Thyroid gland (tissue), 4 donors: ENCODE measurements around the gene ZC3H15. TPM values are rescaled to one million over a fixed set of nuclear protein-coding genes. Genes with fewer than 3 reads are reported as not detected.

Experiments used
- DNase-seq, 2 donors: peaks; one replicate each; pipeline ENCODE4 v3.0.0-alpha.2; 2019
- H3K27ac ChIP-seq, 3 donors: fragments of 200-600 bp; sonication (generic); 1 replicate in 2 of 3; 2 replicates in 1 of 3; pipeline ENCODE4 v1.5.1; 2016 to 2019; ENCODE audit warnings: mild to moderate bottlenecking in 1 of 3, moderate library complexity in 1 of 3
- H3K27me3 ChIP-seq: fragments of 200-600 bp; sonication (generic); one replicate; pipeline ENCODE4 v1.5.1; 2019
- H3K36me3 ChIP-seq, 2 donors: fragments of 200-600 bp; sonication (generic); one replicate each; pipeline ENCODE4 v1.5.1; 2016 to 2019
- H3K4me1 ChIP-seq, 2 donors: fragments of 200-600 bp; sonication (generic); one replicate each; pipeline ENCODE4 v1.5.1; 2017 to 2019
- H3K4me3 ChIP-seq, 3 donors: fragments of 200-600 bp; sonication (generic); replicated peaks in 1 of 3; 1 replicate in 2 of 3; 2 replicates in 1 of 3; pipeline ENCODE4 v1.5.1; 2016; ENCODE audit warnings: mild to moderate bottlenecking in 1 of 3
- H3K9me3 ChIP-seq: fragments of 200-600 bp; sonication (generic); one replicate; pipeline ENCODE4 v1.5.1; 2017
- POLR2A ChIP-seq, 2 donors: fragments of 450-650 bp; IDR thresholded peaks; one replicate each; pipeline ENCODE4 v1.6.1; 2017; ENCODE audit warnings: antibody characterized with exemption in 2 of 2, mild to moderate bottlenecking in 2 of 2, moderate library complexity in 1 of 2
- WGBS, 2 donors: methylation state at CpG; one replicate each; pipeline ENCODE4 v1.1.5; 2017; 5-methylcytosine and 5-hydroxymethylcytosine counted together
- intact Hi-C: fragments of 100-400 bp; cut with DNase I; formaldehyde crosslinking; loops from one replicate; pipeline ENCODE4 v1.15.1; 2023
- total RNA-seq, 4 donors: library from RNA; depleted of rRNA; stranded (reverse); fragments of >200 nt; gene quantifications; one replicate each; pipeline ENCODE4 v1.2.3, GENCODE V29; 2016
- TF ChIP-seq, protein P1 (sequence below), 6 experiments: fragments of 200-600 bp in 3 of 6; fragments of 450-650 bp in 3 of 6; sonication (generic) in 3 of 6; IDR thresholded peaks; one replicate each; pipeline ENCODE4 v1.5.1; 2016 to 2019; ENCODE audit warnings: antibody characterized with exemption in 6 of 6, mild to moderate bottlenecking in 2 of 6, inconsistent platforms in 1 of 6, moderate library complexity in 1 of 6

ZC3H15 gene
- total RNA-seq, 4 donors from 2014 or later: 56.1 to 74.8 (median 67.5) TPM

DNA sequence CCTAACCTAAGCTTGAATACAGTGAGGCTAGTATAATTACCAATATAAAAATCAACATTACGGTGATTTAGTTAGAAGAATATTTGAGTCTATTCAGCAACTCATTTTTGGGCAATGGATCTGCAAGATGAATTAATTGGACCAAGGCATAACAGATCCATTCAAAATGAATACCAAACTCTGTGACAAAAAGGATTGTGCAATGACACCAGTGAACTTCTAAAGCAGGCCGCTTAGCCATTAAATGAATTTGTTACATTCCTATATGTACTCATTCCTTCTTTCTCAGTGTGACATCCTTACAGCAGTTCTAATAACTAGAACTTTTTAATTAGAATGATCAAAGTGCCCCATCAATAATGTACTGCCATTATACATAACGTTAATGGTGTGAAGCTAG is 44.3 kb downstream of the ZC3H15 start:
- WGBS, 2 donors: 92 to 95% methylated on average over 3 of the region's 3 CpGs
- no peaks in the 10 kb centered on the region for H3K9me3 ChIP-seq
- no peaks in the 10 kb centered on the region for H3K27me3 ChIP-seq
- peaks cover 0 to 4% of the 10 kb centered on the region in 2 donors for H3K4me1 ChIP-seq
- no peak for TF ChIP-seq POLR2A (IDR thresholded peaks at IDR 0.05)
- TF ChIP-seq, protein P1, sequence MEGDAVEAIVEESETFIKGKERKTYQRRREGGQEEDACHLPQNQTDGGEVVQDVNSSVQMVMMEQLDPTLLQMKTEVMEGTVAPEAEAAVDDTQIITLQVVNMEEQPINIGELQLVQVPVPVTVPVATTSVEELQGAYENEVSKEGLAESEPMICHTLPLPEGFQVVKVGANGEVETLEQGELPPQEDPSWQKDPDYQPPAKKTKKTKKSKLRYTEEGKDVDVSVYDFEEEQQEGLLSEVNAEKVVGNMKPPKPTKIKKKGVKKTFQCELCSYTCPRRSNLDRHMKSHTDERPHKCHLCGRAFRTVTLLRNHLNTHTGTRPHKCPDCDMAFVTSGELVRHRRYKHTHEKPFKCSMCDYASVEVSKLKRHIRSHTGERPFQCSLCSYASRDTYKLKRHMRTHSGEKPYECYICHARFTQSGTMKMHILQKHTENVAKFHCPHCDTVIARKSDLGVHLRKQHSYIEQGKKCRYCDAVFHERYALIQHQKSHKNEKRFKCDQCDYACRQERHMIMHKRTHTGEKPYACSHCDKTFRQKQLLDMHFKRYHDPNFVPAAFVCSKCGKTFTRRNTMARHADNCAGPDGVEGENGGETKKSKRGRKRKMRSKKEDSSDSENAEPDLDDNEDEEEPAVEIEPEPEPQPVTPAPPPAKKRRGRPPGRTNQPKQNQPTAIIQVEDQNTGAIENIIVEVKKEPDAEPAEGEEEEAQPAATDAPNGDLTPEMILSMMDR (IDR thresholded peaks at IDR 0.05): no peak
- H3K36me3 ChIP-seq: no peaks in the 10 kb centered on the region
- intact Hi-C loops: no loop called here
- DNase-seq: no peak
- no peak overlapping the region for H3K4me3 ChIP-seq
- no peak overlapping the region for H3K27ac ChIP-seq

DNA sequence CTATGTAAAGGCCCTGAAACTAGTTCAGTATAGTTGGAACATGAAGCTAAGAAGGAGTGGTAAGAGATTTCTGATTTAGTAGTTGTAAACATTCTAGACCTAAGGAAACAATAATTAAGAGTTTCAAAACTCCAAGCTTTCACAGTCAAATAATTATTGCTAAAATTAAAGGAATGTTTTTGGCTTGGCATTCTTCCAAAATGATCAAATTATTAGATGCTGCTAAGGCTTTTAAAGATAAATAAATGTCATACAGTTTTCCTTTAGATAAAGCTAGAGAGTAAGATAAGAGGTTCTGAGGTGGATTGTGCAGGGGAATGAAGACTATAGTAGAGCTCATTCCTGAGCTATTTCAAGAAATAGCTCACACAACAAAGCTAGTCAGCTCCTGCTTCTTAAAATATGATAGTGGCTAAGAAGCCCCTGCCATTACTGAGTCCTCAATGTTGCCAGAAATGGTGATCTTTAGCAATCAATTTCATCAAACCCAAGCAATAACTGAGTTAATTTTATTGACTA is 45.3 kb downstream of the ZC3H15 start:
- Histone ChIP-seq H3K4me3 (no peak overlapping the region), H3K36me3 (no peaks in the 10 kb centered on the region), H3K9me3 (no peaks in the 10 kb centered on the region), H3K27ac (no peak overlapping the region), H3K27me3 (no peaks in the 10 kb centered on the region), H3K4me1 (peaks cover 0 to 4% of the 10 kb centered on the region in 2 donors)
- no peak for DNase-seq
- intact Hi-C loops: no loop called here
- no peak for TF ChIP-seq POLR2A (IDR thresholded peaks at IDR 0.05)
- TF ChIP-seq, protein P1 (IDR thresholded peaks at IDR 0.05): no peak

DNA sequence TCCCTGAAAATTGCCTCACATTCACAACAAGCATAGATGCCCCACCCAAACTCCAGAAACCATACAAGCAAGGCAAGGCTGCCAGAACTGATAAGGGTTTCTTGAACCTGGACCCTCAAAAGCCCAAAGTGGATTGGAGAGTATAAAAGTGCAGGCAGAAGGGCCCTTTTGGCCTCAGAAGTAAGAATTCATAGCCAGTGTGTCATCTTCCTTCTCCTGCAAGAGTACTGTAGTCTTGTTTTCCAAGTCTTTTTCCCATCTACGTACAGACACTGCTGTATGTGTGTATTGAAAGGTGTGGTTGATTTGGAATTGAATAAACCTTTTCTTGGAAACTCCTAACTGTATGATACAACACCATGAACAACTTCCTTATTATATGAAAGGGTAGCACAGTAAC is 46.8 kb downstream of the ZC3H15 start:
- no peak overlapping the region for H3K4me3 ChIP-seq
- TF ChIP-seq, protein P1 (IDR thresholded peaks at IDR 0.05): no peak
- TF ChIP-seq POLR2A (IDR thresholded peaks at IDR 0.05): no peak
- intact Hi-C loops: no loop called here
- no peaks in the 10 kb centered on the region for H3K27me3 ChIP-seq
- H3K9me3 ChIP-seq: no peaks in the 10 kb centered on the region
- H3K36me3 ChIP-seq: no peaks in the 10 kb centered on the region
- no peak for DNase-seq
- H3K4me1 ChIP-seq: peaks cover 0 to 4% of the 10 kb centered on the region in 2 donors
- 75 to 98% methylated on average over 1 of the region's 1 CpG for WGBS, 2 donors
- H3K27ac ChIP-seq: no peak overlapping the region

DNA sequence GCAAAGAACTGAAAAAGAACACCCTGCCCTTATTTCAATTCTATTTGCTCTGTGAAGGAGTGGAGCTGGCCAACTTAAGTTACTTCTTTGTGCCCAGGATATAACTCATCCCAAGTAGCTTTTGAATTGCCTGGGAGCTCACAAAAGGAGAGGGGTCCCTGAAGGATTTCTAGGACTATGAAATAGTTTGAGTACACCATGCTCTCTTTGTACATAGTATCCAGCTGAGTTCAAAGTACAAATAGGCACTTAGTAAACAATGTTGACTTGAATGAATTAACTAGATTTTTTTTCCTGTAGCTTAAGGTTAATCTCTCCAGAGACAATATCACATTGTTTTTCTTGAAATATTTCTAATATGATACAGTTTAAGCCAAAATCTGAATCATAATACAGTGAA is 47.7 kb downstream of the ZC3H15 start:
- Histone ChIP-seq H3K27me3 (no peaks in the 10 kb centered on the region), H3K36me3 (no peaks in the 10 kb centered on the region), H3K4me1 (peaks cover 0 to 4% of the 10 kb centered on the region in 2 donors), H3K9me3 (no peaks in the 10 kb centered on the region), H3K27ac (no peak overlapping the region), H3K4me3 (no peak overlapping the region)
- intact Hi-C loops: no loop called here
- no peak for TF ChIP-seq POLR2A (IDR thresholded peaks at IDR 0.05)
- TF ChIP-seq, protein P1 (IDR thresholded peaks at IDR 0.05): no peak
- DNase-seq: no peak

DNA sequence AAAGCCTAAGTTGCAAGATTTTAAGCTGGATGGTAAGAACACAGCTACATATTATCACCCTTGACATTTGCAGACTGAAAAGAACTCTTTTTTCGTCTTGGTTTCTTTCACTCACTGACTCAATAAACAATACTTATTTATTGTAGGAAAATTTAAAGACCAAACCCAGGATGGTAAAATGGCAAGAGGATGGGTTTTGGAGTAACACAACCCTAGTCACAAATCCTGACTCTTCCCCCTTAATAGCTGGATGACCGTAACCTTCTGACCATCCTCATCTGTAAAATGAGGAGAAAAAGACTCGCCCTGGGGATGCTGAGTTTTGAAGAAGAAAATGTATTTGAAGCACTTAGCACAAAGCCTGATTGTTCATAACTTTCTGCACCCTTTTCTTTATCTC is 48.3 kb downstream of the ZC3H15 start:
- intact Hi-C loops: no loop called here
- Histone ChIP-seq H3K4me1 (peaks cover 0 to 4% of the 10 kb centered on the region in 2 donors), H3K36me3 (no peaks in the 10 kb centered on the region), H3K4me3 (no peak overlapping the region), H3K9me3 (no peaks in the 10 kb centered on the region), H3K27me3 (no peaks in the 10 kb centered on the region), H3K27ac (no peak overlapping the region)
- TF ChIP-seq, protein P1 (IDR thresholded peaks at IDR 0.05): no peak
- no peak for TF ChIP-seq POLR2A (IDR thresholded peaks at IDR 0.05)
- DNase-seq: no peak
- WGBS, 2 donors: 87 to 90% methylated on average over 3 of the region's 3 CpGs
